HG03432 (cell line): ENCODE data around the gene CLECL1.
"Not testable (repeated sequence)": the region's sequence is repeated elsewhere in the genome, so short reads cannot be mapped to it uniquely, and the experiment has no call there.

Source experiments
- ATAC-seq: cut with Tn5 transposase; IDR thresholded peaks from one replicate; pipeline ENCODE4 v1.9.1; 2021; ENCODE audit warnings: mild to moderate bottlenecking, moderate library complexity; ENCODE audit not compliant: unreplicated experiment

CLECL1 gene

DNA sequence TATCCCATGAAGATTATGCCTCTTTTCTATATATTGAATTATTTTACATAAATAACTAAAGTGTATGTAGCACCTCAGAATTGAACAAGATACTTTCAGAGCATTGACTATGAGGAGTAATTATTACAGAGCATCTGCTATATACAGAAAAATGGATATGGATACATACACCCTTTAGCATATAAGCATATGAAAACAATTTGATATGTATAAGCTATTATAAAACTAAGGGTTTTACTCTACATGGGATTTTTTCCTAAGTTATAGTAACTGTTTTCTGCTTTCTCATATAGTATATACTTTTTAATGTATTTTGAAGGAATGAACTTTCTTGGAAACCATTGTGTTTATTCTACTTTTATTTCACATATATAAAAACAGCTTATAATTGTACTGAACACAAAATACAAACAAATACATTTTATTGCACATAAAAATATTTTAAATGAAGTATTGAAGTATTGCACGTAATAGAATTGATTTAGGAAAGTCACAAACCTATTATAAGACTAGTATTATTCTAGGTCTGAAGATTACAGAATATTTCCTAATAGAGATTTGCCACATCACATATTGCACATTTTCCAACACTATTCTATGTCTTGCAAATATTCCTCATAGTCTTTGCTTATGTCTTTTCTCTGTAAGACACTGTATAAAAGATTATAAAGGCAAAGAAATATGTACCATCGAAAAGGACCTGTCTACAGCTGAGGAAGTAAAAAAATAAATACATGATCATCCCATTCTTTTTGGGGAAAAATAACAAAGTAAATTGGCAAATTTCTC is 19.4 kb upstream of the CLECL1 start:
- no peak for ATAC-seq

DNA sequence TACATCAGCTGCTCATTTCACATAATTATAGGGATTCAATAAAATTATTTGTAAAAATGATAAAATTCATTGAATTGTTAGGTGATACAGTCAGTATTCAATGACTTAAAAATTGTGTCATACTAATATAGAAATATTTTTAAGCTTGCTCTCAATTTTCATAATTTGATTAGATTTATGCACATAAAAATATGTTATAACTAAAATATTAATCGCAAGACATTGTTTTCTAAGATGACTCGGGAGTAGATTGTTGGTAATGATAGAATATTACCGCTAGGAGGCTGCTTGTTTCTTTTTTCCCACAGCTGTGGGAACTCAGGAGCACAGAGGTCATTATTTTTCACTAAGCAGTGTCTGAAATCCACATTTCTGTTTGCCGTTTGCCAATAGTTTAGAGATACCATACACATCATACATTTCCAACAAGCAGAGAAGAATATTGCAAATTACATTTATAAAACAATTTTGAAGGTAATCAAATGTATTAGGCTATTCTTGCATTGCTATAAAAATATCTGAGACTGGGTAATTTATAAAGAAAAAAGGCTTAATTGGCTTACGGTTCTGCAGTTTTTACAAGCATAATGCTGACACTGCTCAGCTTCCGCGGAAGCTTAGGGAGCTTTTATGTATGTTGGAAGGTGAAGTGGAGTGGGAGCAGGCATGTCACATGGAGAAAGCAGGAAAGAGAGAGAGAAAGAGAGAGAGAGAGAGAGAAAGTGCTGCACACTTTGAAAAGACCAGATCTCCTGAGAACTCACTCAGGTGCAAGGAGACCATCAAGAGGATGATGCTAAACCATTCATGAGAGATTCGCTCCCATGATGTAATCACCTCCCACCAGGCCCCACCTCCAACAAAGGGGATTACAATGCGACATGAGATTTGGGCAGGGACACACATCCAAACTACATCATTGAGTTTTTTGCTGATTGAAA is 18.6 kb upstream of the CLECL1 start:
- ATAC-seq: no peak

DNA sequence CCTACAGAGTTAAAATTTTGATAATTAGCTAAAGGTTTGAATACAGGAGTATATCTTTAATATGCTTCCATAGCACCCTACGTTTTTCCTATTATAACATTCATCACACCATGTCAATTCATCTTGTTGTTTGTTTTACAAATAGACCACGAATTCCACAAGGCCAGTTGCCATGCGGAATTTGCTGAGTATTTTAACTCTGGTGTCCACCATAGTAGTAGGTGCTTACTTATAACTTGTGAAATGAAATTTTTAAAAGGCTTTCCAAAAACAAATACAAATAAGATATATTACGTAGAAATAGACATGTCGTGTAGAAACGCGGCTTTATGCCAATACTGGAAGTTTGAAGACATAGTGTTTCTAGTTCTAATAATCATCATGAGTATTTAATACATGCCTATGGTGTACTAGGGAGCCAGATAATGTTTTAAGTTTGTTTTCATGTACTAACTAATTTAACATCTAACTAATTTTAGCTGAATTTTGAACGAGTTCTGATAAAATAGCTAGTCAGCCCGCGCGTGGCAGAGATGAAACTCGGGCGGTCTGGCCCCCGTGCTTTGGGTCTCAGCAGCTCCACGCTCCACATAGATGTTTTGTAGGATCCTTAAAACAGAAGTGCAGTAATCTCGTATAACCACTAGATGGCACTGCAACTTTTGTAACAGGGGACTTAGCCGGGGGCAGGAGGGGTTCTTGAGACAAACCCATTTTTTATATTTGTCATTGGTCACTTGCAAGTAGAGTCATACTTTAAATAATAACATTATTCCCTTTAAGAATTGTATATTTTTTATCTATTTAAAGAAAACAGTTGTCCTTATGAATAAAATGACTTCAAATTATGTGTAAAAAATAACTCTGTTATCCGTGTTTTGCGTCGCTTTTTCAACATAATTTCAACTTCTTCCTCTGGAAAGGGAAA is 17.6 kb upstream of the CLECL1 start:
- ATAC-seq: peak; percentile 73

DNA sequence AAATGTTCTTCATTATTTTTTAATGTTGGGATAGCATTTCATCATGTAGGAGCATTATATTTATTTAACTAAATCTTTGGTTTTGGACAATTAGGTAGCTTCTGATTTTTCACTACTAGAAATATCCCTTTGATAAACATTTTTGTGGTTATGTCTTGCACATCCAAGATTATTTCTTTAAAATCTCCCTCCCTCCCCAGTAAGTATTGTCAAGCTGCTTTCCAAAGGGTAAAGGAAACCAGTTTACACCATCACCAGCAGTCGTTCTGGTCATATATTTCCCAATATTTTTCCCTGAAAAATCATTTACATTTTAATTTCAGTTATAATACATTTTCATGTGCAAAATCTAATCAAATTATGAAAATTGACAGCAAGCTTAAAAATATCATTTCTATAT is 16.7 kb upstream of the CLECL1 start:
- no peak for ATAC-seq

DNA sequence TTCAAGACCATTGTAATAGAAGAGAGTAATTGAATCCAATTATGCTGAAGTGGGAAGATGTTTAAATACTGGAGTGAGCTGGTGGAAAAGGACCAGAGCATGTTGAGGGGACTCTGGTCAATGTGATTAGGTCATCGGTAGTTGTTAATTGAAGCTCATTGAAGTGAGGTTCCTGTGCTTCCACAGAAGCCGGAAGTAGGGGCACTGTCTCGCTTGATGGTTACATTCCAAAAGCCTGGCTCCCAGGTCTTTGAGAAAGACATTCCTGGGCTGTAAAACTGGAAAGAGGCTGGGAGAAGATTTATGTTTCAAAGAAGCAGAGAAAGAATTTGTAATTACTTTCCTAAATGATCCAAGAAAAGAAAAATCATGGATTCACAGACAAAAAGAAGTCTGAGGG is 12.3 kb upstream of the CLECL1 start:
- ATAC-seq: no peak

DNA sequence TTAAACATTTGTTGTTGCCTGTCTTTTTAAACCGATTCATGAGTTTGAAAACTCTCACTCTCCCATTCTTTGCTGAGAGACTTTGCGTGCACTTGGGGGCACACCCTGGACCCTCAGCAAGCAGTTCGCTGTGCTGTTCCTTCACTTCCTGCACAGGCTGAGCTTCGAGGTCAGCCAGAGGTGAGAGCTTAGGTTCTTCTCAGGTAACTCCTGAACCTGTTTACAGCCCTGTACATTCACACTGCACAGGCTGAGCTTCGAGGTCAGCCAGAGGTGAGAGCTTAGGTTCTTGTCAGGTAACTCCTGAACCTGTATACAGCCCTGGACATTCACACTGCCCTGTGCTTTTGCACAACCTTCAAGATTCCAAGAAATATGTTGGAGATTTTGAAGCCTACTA is 9.8 kb upstream of the CLECL1 start:
- peak; percentile 39 for ATAC-seq

DNA sequence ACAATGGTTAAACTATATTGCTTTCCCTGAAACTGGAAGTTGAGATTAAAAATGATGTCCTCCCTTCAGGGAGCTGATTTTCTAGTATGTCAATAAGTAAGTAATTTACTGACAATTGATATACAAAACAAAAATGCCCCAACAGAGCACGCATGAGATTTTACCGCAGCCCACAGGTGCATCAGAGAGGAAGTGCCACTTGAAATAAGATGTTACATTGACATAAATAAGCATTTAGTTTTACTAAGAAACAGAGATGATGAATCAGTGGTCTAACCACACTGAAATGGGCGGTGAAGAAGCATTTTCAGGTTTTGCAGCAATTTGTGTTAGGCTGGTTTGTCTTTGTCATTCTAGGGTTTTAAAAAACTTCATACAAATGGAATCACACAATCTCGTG is 8.8 kb upstream of the CLECL1 start:
- peak; percentile 83 for ATAC-seq

DNA sequence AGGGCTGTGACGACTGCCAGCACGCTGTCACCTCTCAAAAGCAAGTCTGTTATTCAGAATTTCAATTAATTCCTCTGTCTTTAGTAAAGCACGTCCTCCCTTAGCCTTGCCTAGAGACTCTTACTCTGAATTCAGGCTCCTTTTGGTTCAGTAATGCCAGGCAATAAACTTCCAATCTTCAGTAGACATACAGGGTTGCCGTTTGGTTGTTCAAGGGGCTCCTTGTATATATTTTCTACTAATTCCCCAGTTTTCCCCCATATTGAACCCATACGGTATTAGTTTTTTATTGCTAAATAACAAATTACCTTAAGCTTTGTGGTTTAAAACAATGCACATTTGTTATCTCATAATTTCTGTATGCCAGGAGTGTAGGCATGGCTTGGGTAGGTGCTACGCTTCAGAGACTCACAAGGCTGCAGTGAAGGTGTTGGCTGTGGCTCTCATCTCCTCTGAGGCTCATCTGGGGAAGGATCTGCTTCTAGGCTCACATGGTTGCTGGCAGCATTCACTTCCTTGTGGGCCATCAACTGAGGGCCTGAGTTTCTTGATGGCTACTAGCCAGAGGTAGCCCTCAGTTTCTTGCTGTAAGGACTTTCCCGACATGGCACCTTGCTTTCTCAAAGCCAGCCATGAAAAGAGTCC is 7.3 kb upstream of the CLECL1 start:
- no peak for ATAC-seq

DNA sequence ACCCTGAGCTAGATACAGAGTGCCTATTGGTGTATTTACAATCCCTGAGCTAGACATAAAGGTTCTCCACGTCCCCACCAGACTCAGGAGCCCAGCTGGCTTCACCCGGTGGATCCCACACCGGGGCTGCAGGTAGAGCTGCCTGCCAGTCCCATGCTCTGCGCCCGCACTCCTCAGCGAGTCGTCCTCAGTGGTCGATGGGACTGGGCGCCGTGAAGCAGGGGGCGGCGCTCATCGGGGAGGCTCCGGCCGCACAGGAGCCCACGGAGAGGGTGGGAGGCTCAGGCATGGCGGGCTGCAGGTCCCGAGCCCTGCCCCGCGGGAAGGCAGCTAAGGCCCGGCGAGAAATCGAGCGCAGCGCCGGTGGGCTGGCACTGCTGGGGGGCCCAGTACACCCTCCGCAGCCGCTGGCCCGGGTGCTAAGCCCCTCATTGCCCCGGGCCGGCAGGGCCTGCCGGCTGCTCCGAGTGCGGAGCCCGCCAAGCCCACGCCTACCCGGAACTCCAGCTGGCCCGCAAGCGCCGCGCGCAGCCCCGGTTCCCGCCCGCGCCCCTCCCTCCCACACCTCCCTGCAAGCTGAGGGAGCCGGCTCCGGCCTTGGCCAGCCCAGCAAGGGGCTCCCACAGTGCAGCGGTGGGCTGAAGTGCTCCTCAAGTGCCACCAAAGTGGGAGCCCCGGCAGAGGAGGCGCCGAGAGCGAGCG is 6.7 kb upstream of the CLECL1 start:
- ATAC-seq: not testable (repeated sequence)

DNA sequence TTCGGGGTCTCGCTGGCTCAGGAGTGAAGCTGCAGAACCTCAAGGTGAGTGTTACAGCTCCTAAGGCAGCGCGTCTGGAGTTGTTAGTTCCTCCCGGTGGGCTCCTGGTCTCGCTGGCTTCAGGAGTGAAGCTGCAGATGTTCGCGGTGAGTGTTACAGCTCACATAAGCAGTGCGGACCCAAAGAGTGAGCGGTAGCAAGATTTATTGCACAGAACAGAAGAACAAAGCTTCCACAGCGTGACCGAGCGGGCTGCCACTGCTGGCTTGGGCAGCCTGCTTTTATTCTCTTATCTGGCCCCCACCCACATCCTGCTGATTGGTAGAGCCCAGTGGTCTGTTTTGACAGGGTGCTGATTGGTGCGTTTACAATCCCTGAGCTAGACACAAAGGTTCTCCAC is 6.0 kb upstream of the CLECL1 start:
- not testable (repeated sequence) for ATAC-seq

DNA sequence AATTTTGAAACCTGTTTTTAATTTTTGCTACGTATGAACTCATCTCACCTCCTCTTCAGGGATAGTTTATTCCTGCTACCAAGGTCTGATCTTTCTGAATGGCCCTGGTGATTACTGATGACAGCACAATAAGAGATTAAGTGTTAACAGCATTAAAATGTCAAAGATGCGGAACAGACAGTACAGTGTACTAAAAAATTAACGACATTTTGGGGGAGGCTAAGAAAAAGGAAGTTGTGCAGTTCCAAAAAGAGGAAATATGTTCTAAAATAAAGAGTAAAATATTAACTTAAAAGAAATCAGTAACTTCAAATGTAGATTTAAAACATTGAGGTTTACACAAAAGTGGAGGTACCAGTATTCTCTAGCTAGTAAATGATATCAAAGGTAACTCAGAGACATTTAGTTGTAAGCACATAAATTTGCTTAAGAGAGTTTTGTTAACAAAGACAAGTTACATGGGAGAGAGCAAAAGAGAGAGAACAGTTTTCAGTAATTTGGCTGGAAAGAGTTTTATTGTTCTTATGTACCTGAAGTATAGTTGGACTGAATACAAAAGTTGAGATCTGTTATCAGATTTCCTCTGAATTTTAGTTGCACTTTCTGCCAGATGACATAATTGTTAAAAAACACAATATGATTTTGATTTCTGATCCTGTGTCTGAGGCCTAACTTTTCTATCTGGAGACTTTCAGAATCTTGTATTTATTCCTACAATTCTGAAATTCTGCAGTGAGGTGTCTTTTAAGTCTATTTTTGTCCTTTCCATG is 4.2 kb upstream of the CLECL1 start:
- no peak for ATAC-seq

DNA sequence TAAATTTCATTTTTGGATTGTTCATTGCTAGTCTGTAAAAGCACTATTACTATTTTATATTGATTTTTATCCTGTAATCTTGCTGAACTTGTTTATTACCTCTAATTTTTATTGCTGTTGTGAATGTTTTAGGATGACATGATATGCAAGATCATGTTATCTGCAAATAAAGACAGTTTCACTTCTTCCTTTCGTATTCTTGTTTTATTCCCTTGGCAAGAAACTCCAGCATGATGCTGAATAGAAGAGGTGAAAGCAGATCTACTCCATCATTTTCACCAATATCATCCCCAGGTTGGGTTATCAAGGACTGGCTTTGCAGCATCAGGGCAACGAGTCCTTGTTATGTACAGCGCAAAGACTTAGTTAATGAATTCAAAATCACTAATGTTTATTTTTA is 2.7 kb upstream of the CLECL1 start:
- ATAC-seq: no peak

DNA sequence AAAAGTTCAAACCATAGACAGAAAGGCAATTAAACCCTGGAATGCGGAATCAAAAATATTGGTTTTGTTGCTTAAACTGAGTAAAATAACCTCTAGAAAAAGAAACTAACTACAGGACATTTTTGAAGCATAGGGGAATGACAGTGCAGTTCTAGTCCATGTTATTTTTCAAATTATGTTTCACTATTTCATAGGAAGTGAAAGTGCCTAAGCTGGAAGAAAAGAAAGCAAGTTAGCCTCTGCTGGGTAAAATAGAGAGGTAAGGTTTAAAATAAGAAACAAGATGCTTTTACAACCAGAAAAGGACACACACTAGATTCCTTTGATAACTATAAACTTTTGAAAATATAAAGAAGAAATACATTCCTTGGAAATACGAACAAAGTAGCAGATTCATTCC is 1.1 kb downstream of the CLECL1 start:
- ATAC-seq: no peak

DNA sequence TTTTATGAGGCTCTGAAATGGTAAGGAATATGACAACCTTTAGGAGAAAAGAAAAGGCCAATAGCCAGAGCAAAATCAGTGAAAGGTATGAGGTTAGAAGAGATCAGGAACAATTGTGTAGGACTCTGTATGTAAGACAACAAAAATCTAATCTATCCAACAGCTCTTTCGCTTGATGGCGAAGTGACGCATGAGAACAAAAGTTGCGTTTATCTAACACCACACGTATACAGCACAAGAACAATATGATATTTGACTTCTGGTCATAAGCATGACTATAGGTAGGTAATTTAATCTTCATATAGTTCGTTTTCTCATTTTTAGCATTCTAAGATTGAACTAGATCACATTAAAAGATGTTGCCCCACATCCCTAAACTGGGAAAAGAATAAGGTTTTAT is 1.5 kb downstream of the CLECL1 start:
- no peak for ATAC-seq

DNA sequence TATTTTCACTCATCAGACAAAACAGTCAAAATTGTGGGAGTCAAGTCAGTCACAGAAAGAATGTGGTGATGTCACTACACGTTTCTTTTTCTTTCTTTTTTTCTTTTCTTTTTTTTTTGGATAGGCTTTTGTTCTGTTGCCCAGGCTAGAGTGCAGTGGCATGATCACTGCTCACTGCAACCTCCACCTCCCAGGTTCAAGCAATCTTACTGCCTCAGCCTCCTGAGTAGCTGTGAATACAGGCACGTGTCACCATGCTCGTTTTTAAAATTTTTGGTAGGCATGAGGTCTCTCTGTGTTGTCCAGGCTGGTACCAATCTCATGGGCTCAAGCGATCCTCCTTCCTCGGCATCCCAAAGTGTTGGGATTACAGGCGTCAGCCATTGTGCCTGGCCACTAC is 2.3 kb downstream of the CLECL1 start:
- ATAC-seq: no peak

DNA sequence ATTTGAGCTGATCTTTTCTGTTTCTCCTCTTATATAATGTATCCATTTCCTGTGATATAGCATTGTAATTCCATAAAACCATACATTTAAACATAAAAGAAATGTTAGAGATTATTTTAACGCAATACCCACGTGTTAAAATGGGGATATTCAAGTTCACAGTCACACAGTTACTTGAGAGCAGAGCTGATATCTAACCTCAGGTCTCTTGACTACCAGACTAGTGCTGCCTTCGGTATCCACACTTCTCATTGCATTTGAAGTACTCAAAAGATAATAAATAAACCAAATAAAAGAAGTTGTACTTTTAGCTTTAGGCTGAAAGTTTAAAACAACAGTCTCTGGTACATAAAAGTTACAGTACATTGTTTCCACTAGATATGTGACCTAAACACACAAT is 2.9 kb downstream of the CLECL1 start:
- no peak for ATAC-seq

DNA sequence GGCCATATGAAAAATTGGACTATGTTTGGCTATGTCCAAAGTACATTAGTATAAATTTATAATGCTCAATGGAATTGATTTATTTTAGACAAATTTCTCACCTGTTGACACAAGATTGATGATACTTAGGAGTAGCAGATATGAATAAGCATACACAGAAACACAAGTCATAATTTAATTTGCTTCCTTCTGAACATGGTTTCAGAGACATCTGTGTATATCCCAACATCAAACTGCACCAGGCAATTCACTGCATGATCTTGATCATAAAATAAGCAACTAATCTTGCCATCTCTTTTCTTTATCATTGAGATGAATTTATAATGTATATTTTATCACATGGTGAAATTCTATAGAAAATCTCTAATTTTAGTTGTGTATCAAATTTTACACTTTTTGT is 3.8 kb downstream of the CLECL1 start:
- no peak for ATAC-seq

DNA sequence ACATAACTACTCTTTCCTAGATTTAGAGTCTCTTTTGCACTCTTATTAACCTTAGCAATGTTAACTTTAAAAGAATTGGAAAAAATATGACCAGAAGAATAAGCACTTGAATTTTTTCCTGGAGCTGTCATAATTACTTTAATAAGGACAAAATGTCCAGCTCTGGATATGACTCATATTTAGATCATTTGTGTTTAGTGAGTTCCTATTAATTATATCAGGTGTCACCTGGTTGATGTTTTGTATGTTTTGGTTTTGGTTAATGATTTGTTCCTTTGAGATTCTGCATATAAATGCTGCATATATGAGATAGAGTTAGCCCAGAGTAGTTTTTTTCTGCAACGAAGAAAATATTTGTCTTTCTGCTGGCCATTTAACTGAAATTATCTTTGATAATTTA is 5.1 kb downstream of the CLECL1 start:
- no peak for ATAC-seq

DNA sequence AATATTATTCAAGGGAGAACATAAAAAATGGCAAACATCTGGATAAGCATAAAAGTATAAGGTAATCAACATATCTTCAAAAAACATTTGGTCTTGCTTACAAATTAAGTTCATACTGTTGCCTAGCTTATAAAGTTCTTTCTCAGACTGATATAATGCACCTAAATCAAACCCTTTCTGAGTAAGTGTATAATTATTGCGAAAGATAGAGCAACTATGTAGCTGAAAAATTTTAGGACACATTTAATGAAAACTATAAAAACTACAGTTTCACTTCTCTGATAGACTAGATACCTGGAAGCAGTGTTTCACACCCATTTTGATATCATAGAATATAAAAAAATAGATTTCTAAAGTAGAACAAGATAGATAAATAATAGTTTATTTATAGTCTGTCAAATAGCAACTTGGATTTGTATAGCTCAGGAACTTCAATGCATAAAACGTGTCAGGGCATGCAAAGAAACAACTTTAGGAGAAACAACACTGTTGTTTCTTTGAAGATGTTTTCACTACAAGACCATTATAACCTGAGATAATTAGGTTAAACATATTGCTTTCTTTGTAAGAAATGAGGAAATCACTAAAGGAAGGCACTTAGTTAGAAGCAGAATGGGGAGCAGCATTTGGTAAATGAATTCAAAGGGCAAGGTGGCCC is 7.6 kb downstream of the CLECL1 start:
- ATAC-seq: no peak
